ENCODE results near the gene AP3B2. TPM values are rescaled to one million over a fixed set of nuclear protein-coding genes. Genes with fewer than 3 reads are reported as not detected.

The AP3B2 gene
- total RNA-seq, 1 experiment from 2014 or later: 0.07 TPM

DNA sequence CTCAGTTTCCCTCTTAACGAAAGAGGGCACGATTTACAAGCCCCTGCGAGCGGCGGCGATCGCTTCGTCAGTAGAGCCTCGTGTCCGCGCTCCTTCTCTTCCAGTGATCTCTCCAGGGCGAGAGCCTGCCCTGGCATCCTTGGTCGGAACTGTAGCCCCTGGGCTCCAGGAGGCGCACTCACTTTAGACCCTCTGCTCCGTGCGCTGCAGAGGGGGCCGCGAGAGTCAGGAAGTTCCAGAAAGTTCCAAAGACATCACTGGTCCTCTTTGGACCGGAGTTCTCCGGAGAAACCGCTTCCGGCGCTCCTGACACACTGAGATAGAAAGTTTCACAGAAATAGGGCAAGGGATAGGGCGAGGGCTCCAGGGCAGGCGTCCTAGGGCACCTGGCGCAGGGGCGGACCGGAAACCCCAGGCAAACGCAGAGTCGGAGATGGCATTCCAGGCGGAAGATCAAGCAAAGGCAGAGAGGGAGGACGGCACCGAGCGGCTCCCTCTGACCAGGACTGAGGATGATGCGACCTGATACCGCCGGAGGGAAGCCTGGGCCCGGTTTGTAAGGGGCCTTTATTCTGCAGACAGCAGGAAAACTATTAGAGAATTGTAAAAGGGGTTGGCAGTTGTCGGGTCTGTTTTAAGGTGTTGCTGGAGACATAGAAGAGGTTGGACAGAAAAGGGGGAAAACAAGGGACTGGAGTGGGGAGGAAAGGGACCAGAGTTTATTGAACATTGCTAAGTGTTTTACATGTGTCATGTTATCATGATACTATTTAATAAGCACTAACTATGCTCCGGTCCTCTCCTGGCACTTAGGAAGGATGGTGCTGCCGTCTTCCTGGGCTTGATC lies 61.2 kb downstream of the AP3B2 start:
- ChIA-PET RAD21 (ENCODE audit: low non-redundant PET in 1 of 2, low total read pairs in 2 of 2, uncharacterized antibody in 2 of 2, unreplicated experiment in 2 of 2) (no interaction called here), CTCF (no interaction called here), POLR2A (no interaction called here)
- no peaks in the 10 kb centered on the region for H3K79me2 ChIP-seq (ENCODE audit: insufficient read depth, low read length)
- intact Hi-C loops (cut with micrococcal nuclease): no loop called here
- H3K4me2 ChIP-seq (ENCODE audit: low read length): no peak overlapping the region
- no peak overlapping the region for H3K9ac ChIP-seq (ENCODE audit: low read length)
- 0 out of 4 replicates have a peak, but pooled peaks cover 0 to 7% of the 10 kb centered on the region in 2 experiments for H3K4me1 ChIP-seq (ENCODE audit: control insufficient read depth in 1 of 2, insufficient read depth in 2 of 2, low read length in 2 of 2)
- BruUV-seq (replicated peaks): no TSS peak
- no peak overlapping the region for H3K27ac ChIP-seq (ENCODE audit: low read depth, low read length)
- H3K27me3 ChIP-seq (ENCODE audit: insufficient read depth, low read length): no peaks in the 10 kb centered on the region
- no peak for ATAC-seq
- TF ChIP-seq SIN3A (IDR thresholded peaks at IDR 0.05; ENCODE audit: low read depth) (no peak), EGR1 (IDR thresholded peaks at IDR 0.05; ENCODE audit: low read depth) (no peak), ZFX (IDR thresholded peaks at IDR 0.05) (no peak), EZH2phosphoT487 (IDR thresholded peaks at IDR 0.05; ENCODE audit: borderline replicate concordance) (no peak), EZH2 (IDR thresholded peaks at IDR 0.05) (no peak), POLR2A (IDR thresholded peaks at IDR 0.05; ENCODE audit: borderline replicate concordance, extremely low read depth, insufficient read depth, insufficient read length) (no peak), POLR2AphosphoS5 (IDR thresholded peaks at IDR 0.05; ENCODE audit: low read depth, low read length) (no peak), CEBPB (IDR thresholded peaks at IDR 0.05; ENCODE audit: low read depth) (no peak), CBX3 (IDR thresholded peaks at IDR 0.05; ENCODE audit: low read depth) (no peak), ELF1 (IDR thresholded peaks at IDR 0.05; ENCODE audit: borderline replicate concordance, low read depth) (no peak), TCF7L2 (IDR thresholded peaks at IDR 0.05; ENCODE audit: borderline replicate concordance, extremely low read depth, insufficient read depth, insufficient read length) (no peak), SRF (IDR thresholded peaks at IDR 0.05; ENCODE audit: low read depth) (no peak), ZNF274 (IDR thresholded peaks at IDR 0.05; ENCODE audit: low read depth, low read length) (no peak), RAD21 (IDR thresholded peaks at IDR 0.05; ENCODE audit: low read depth) (no peak), JUND (IDR thresholded peaks at IDR 0.05) (no peak)
- TF ChIP-seq, protein P1, sequence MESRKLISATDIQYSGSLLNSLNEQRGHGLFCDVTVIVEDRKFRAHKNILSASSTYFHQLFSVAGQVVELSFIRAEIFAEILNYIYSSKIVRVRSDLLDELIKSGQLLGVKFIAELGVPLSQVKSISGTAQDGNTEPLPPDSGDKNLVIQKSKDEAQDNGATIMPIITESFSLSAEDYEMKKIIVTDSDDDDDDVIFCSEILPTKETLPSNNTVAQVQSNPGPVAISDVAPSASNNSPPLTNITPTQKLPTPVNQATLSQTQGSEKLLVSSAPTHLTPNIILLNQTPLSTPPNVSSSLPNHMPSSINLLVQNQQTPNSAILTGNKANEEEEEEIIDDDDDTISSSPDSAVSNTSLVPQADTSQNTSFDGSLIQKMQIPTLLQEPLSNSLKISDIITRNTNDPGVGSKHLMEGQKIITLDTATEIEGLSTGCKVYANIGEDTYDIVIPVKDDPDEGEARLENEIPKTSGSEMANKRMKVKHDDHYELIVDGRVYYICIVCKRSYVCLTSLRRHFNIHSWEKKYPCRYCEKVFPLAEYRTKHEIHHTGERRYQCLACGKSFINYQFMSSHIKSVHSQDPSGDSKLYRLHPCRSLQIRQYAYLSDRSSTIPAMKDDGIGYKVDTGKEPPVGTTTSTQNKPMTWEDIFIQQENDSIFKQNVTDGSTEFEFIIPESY (IDR thresholded peaks at IDR 0.05; ENCODE audit: extremely low read depth, insufficient replicate concordance, low read length): no peak
- TF ChIP-seq, protein P2, sequence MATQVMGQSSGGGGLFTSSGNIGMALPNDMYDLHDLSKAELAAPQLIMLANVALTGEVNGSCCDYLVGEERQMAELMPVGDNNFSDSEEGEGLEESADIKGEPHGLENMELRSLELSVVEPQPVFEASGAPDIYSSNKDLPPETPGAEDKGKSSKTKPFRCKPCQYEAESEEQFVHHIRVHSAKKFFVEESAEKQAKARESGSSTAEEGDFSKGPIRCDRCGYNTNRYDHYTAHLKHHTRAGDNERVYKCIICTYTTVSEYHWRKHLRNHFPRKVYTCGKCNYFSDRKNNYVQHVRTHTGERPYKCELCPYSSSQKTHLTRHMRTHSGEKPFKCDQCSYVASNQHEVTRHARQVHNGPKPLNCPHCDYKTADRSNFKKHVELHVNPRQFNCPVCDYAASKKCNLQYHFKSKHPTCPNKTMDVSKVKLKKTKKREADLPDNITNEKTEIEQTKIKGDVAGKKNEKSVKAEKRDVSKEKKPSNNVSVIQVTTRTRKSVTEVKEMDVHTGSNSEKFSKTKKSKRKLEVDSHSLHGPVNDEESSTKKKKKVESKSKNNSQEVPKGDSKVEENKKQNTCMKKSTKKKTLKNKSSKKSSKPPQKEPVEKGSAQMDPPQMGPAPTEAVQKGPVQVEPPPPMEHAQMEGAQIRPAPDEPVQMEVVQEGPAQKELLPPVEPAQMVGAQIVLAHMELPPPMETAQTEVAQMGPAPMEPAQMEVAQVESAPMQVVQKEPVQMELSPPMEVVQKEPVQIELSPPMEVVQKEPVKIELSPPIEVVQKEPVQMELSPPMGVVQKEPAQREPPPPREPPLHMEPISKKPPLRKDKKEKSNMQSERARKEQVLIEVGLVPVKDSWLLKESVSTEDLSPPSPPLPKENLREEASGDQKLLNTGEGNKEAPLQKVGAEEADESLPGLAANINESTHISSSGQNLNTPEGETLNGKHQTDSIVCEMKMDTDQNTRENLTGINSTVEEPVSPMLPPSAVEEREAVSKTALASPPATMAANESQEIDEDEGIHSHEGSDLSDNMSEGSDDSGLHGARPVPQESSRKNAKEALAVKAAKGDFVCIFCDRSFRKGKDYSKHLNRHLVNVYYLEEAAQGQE (IDR thresholded peaks at IDR 0.05; ENCODE audit: low read depth): no peak
- TF ChIP-seq, protein P3, sequence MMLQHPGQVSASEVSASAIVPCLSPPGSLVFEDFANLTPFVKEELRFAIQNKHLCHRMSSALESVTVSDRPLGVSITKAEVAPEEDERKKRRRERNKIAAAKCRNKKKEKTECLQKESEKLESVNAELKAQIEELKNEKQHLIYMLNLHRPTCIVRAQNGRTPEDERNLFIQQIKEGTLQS (IDR thresholded peaks at IDR 0.05): no peak
- TF ChIP-seq, protein P4, sequence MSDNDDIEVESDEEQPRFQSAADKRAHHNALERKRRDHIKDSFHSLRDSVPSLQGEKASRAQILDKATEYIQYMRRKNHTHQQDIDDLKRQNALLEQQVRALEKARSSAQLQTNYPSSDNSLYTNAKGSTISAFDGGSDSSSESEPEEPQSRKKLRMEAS (IDR thresholded peaks at IDR 0.05): no peak
- H3K9me3 ChIP-seq (ENCODE audit: control insufficient read depth in 1 of 2, insufficient read depth in 1 of 2, low read depth in 1 of 2, low read length in 2 of 2): no peaks in the 10 kb centered on the region
- H3K9me2 ChIP-seq (ENCODE audit: insufficient read depth): no peaks in the 10 kb centered on the region
- no peak overlapping the region for H2AFZ ChIP-seq (ENCODE audit: low read depth, low read length, poor library complexity, severe bottlenecking)
- no peaks in the 10 kb centered on the region for H3K36me3 ChIP-seq (ENCODE audit: control insufficient read depth in 1 of 2, insufficient read depth in 2 of 2, low read length in 2 of 2)
- DNase-seq (ENCODE audit: low read depth, low spot score): no peak
- H4K20me1 ChIP-seq (ENCODE audit: insufficient read depth): no peaks in the 10 kb centered on the region
- no peak overlapping the region for H3K4me3 ChIP-seq (replicated peaks in 1 of 2; ENCODE audit: low read depth in 1 of 2, low read length in 2 of 2)

Data from HCT116 (cell line).